Subcutaneous adipose tissue (tissue), 4 donors: ENCODE measurements around the gene LRMDA. TPM values are rescaled to one million over a fixed set of nuclear protein-coding genes. Genes with fewer than 3 reads are reported as not detected.

ENCODE experiments used
- CTCF ChIP-seq: fragments of 450-650 bp; IDR thresholded peaks from one replicate; pipeline ENCODE4 v1.5.1; 2016; ENCODE audit warnings: low read depth, mild to moderate bottlenecking, control low read depth, antibody characterized with exemption, moderate library complexity
- total RNA-seq, 4 donors: library from RNA; depleted of rRNA; stranded (reverse); fragments of >200 nt; gene quantifications; one replicate each; pipeline ENCODE4 v1.1.0, GENCODE V29; 2016

LRMDA gene
- total RNA-seq, 4 donors from 2014 or later = 17.4 to 92.1 (median 22.8) TPM

- no peak for TF ChIP-seq CTCF
Measured at GRCh38 chr10:76205361-76205760, 773.9 kb downstream of the LRMDA start.

GRCh38 chr10:76206797-76207352 lies 775.5 kb downstream of the LRMDA start:
- no peak for TF ChIP-seq CTCF

- no peak for TF ChIP-seq CTCF
Measured at GRCh38 chr10:76209135-76209534, 777.7 kb downstream of the LRMDA start.

GRCh38 chr10:76210211-76210610 lies 778.8 kb downstream of the LRMDA start:
- TF ChIP-seq CTCF = no peak

- TF ChIP-seq CTCF = no peak
Measured at GRCh38 chr10:76211691-76212090, 780.3 kb downstream of the LRMDA start.

- no peak for TF ChIP-seq CTCF
Measured at GRCh38 chr10:76213876-76214275, 782.5 kb downstream of the LRMDA start.

- no peak for TF ChIP-seq CTCF
Measured at GRCh38 chr10:76218035-76218434, 786.6 kb downstream of the LRMDA start.
